IMR-90 (cell line): ENCODE measurements around the gene CDH23. TPM values are rescaled to one million over a fixed set of nuclear protein-coding genes. Genes with fewer than 3 reads are reported as not detected.

Source experiments
- ATAC-seq: fragments of 200-7000 bp; cut with Tn5 transposase; 2 replicates; pipeline ENCODE4 v1.9.1; 2020; ENCODE audit warnings: low read depth, mild to moderate bottlenecking, moderate library complexity
- BruUV-seq: library from RNA; stranded (reverse); fragments of 400-500 nt; replicated peaks from 2 replicates; lab custom pipeline; 2021; lab: Mats Ljungman, UMichigan
- CTCF ChIA-PET: fragments of 300-600 bp; formaldehyde crosslinking; extraction: SDS; loops from one replicate; lab custom pipeline; 2021; ENCODE audit warnings: antibody characterized with exemption; lab: Yijun Ruan, JAX
- POLR2A ChIA-PET: fragments of 300-600 bp; sonication (Branson Sonifier 250); formaldehyde crosslinking; loops from one replicate; lab custom pipeline; 2022; ENCODE audit warnings: antibody characterized with exemption; ENCODE audit not compliant: unreplicated experiment; lab: Charles Lee
- DNase-seq: peaks from one replicate; pipeline ENCODE4 v3.0.0; 2013
- H2AFZ ChIP-seq: replicated peaks from 2 replicates; pipeline ENCODE3; 2013; ENCODE audit warnings: low read length, mild to moderate bottlenecking; ENCODE audit not compliant: poor library complexity
- H2AK5ac ChIP-seq: 2 replicates; pipeline ENCODE4 v1.6.1; 2013; ENCODE audit warnings: low read depth, low read length, inconsistent platforms
- H2AK9ac ChIP-seq: replicated peaks from 2 replicates; pipeline ENCODE3; 2013; ENCODE audit warnings: mild to moderate bottlenecking, low read depth, low read length, moderate library complexity; ENCODE audit not compliant: poor library complexity
- H2BK120ac ChIP-seq: 2 replicates; pipeline ENCODE4 v1.6.1; 2013; ENCODE audit warnings: low read depth, low read length, inconsistent platforms
- H2BK15ac ChIP-seq: 3 replicates; pipeline ENCODE4 v1.6.1; 2013; ENCODE audit warnings: low read depth, low read length, inconsistent platforms
- H2BK20ac ChIP-seq: 2 replicates; pipeline ENCODE4 v1.6.1; 2013; ENCODE audit warnings: low read depth, mild to moderate bottlenecking, inconsistent platforms, low read length, moderate library complexity
- H2BK5ac ChIP-seq: 2 replicates; pipeline ENCODE4 v1.6.1; 2013; ENCODE audit warnings: mild to moderate bottlenecking, low read depth, low read length, inconsistent platforms; ENCODE audit not compliant: poor library complexity, severe bottlenecking
- H3K14ac ChIP-seq: replicated peaks from 2 replicates; pipeline ENCODE4 v1.6.1; 2013; ENCODE audit warnings: low read depth, low read length, inconsistent platforms
- H3K18ac ChIP-seq: 2 replicates; pipeline ENCODE4 v1.6.1; 2013; ENCODE audit warnings: low read depth, low read length, control low read depth
- H3K23ac ChIP-seq: 2 replicates; pipeline ENCODE4 v1.6.1; 2013; ENCODE audit warnings: low read depth, low read length, inconsistent platforms
- H3K27ac ChIP-seq: 2 replicates; pipeline ENCODE4 v1.5.1; 2013; ENCODE audit warnings: mild to moderate bottlenecking, control low read depth, low read length; ENCODE audit not compliant: insufficient read depth
- H3K27me3 ChIP-seq: 2 replicates; pipeline ENCODE4 v1.6.1; 2013; ENCODE audit warnings: low read length; ENCODE audit not compliant: control insufficient read depth, insufficient read depth
- H3K36me3 ChIP-seq: 2 replicates; pipeline ENCODE4 v1.6.1; 2013; ENCODE audit warnings: low read length, mixed read lengths; ENCODE audit not compliant: control insufficient read depth, insufficient read depth
- H3K4ac ChIP-seq: 2 replicates; pipeline ENCODE4 v1.6.1; 2013; ENCODE audit warnings: low read depth, low read length, inconsistent platforms
- H3K4me1 ChIP-seq: 2 replicates; pipeline ENCODE4 v1.6.1; 2013; ENCODE audit warnings: low read length, mixed read lengths; ENCODE audit not compliant: control insufficient read depth, insufficient read depth
- H3K4me2 ChIP-seq: 2 replicates; pipeline ENCODE4 v1.6.1; 2013; ENCODE audit warnings: low read depth, mild to moderate bottlenecking, control low read depth, low read length, moderate library complexity
- H3K4me3 ChIP-seq: 2 replicates; pipeline ENCODE4 v1.5.1; 2013; ENCODE audit warnings: low read depth, mild to moderate bottlenecking, control low read depth, low read length, moderate library complexity; ENCODE audit not compliant: insufficient read depth
- H3K56ac ChIP-seq: 2 replicates; pipeline ENCODE4 v1.6.1; 2013; ENCODE audit warnings: low read length, inconsistent platforms; ENCODE audit not compliant: insufficient read depth; ENCODE audit errors: extremely low read depth
- H3K79me1 ChIP-seq, 2 experiments: 2 replicates each; pipeline ENCODE4 v1.6.1; 2013; ENCODE audit warnings: low read length in 2 of 2, inconsistent platforms in 1 of 2, low read depth in 1 of 2
- H3K9ac ChIP-seq: 2 replicates; pipeline ENCODE4 v1.6.1; 2013; ENCODE audit warnings: low read depth, low read length, control low read depth
- H3K9me1 ChIP-seq: 2 replicates; pipeline ENCODE4 v1.6.1; 2013; ENCODE audit warnings: low read length, inconsistent platforms; ENCODE audit not compliant: insufficient read depth
- H3K9me3 ChIP-seq: 2 replicates; pipeline ENCODE4 v1.6.1; 2013; ENCODE audit warnings: low read length; ENCODE audit not compliant: control insufficient read depth, insufficient read depth
- H4K20me1 ChIP-seq: 2 replicates; pipeline ENCODE4 v1.6.1; 2013; ENCODE audit warnings: low read length, inconsistent platforms; ENCODE audit not compliant: insufficient read depth
- H4K5ac ChIP-seq: 2 replicates; pipeline ENCODE4 v1.6.1; 2013; ENCODE audit warnings: mild to moderate bottlenecking, low read depth, low read length, control low read depth
- H4K8ac ChIP-seq, 2 experiments: 2 replicates each; pipeline ENCODE4 v1.6.1; 2013; ENCODE audit warnings: low read depth in 2 of 2, low read length in 2 of 2, control low read depth in 1 of 2, inconsistent platforms in 1 of 2
- H4K91ac ChIP-seq: 2 replicates; pipeline ENCODE4 v1.6.1; 2013; ENCODE audit warnings: low read depth, low read length, inconsistent platforms; ENCODE audit not compliant: insufficient read depth
- CTCF ChIP-seq: conservative IDR thresholded peaks from 2 replicates; pipeline ENCODE4 v1.5.1; 2012; ENCODE audit warnings: mild to moderate bottlenecking, low read depth, low read length, improper control_type of control experiment
- FOS ChIP-seq: fragments of 150-350 bp; IDR thresholded peaks from 2 replicates; pipeline ENCODE4 v1.6.1; 2016; ENCODE audit warnings: low read depth, low read length
- MAZ ChIP-seq: IDR thresholded peaks from 2 replicates; pipeline ENCODE4 v1.6.1; 2012; ENCODE audit warnings: low read depth, mild to moderate bottlenecking, low read length, improper control_type of control experiment, moderate library complexity, borderline replicate concordance
- MXI1 ChIP-seq: IDR thresholded peaks from 2 replicates; pipeline ENCODE4 v1.6.1; 2012; ENCODE audit warnings: low read depth, mild to moderate bottlenecking, low read length, moderate library complexity, borderline replicate concordance
- POLR2A ChIP-seq: IDR thresholded peaks from 2 replicates; pipeline ENCODE4 v1.6.1; 2012; ENCODE audit warnings: mild to moderate bottlenecking, low read depth, low read length
- RAD21 ChIP-seq: IDR thresholded peaks from 2 replicates; pipeline ENCODE4 v1.6.1; 2012; ENCODE audit warnings: low read length, improper control_type of control experiment
- RFX5 ChIP-seq: IDR thresholded peaks from 2 replicates; pipeline ENCODE4 v1.8.0; 2012; ENCODE audit warnings: low read depth, mild to moderate bottlenecking, low read length, moderate library complexity
- SMC3 ChIP-seq: fragments of 150-350 bp; IDR thresholded peaks from 2 replicates; pipeline ENCODE4 v1.6.1; 2016; ENCODE audit warnings: low read depth, mild to moderate bottlenecking, antibody characterized with exemption, low read length, moderate library complexity
- WGBS, 2 experiments: methylation state at CpG; one replicate each; pipeline versions ENCODE4 v1.1.5 to v1.1.7; 2013; ENCODE audit warnings: missing lambda C conversion rate in 2 of 2; ENCODE audit not compliant: insufficient read length in 1 of 2; ENCODE audit errors: extremely low coverage in 2 of 2; 5-methylcytosine and 5-hydroxymethylcytosine counted together
- dilution Hi-C: fragments of 300-500 bp; cut with HindIII; formaldehyde crosslinking; loops from one replicate; pipeline ENCODE4 v1.14.3; 2018; ENCODE audit warnings: low sequenced_read_pairs; ENCODE audit not compliant: unreplicated experiment
- in situ Hi-C: fragments of 300-500 bp; cut with MboI; formaldehyde crosslinking; loops from 3 replicates; pipeline ENCODE4 v1.14.3; 2019; ENCODE audit warnings: low sequenced_read_pairs, inconsistent platforms, mixed read lengths
- intact Hi-C: fragments of 100-400 bp; cut with micrococcal nuclease; formaldehyde crosslinking; loops from 2 replicates; pipeline ENCODE4 v1.10.0; 2022
- polyA plus RNA-seq, 3 experiments: library from polyadenylated mRNA; depleted of rRNA; stranded (reverse); fragments of >200 nt; gene quantifications; 2 replicates each; pipeline ENCODE4 v1.2.3, GENCODE V29; 2012; ENCODE audit warnings: low replicate concordance in 1 of 3
- total RNA-seq: library from RNA; depleted of rRNA; stranded (reverse); fragments of >200 nt; gene quantifications from 2 replicates; pipeline ENCODE4 v1.2.3, GENCODE V29; 2012

Gene CDH23
- total and polyA plus RNA-seq, 2 of the 4 experiments (the other 2 are of a cell fraction): under 0.01 to 0.03 TPM

GRCh38 chr10:71761105-71761511 lies 364.4 kb downstream of the CDH23 start:
- peak overlapping the region; percentile 20; the same call in 1 of the 2 replicates for H3K4ac ChIP-seq
- no peak overlapping the region for H3K23ac ChIP-seq
- H3K79me1 ChIP-seq: no peaks in the 10 kb centered on the region; a peak in 1 of 4 replicates
- no peak overlapping the region for H3K9ac ChIP-seq
- 0 out of 2 replicates have a peak overlapping the region, but pooled peaks have one; percentile 13 for H4K91ac ChIP-seq
- H2AFZ ChIP-seq: peak overlapping the region; percentile 39
- no peak overlapping the region for H3K27ac ChIP-seq
- H2BK5ac ChIP-seq: peak overlapping the region; percentile 26
- H2AK9ac ChIP-seq: no peak overlapping the region
- H3K9me3 ChIP-seq: no peaks in the 10 kb centered on the region
- no peak overlapping the region for H2BK120ac ChIP-seq
- H2BK15ac ChIP-seq: no peak overlapping the region
- no peak overlapping the region for H3K56ac ChIP-seq
- no peak overlapping the region for H4K8ac ChIP-seq
- H3K14ac ChIP-seq: no peak overlapping the region
- intact Hi-C loops (no loop called here), dilution Hi-C loops (no loop called here), in situ Hi-C loops (no loop called here)
- DNase-seq (no peak), ATAC-seq (no peak)
- peaks cover 33% of the 10 kb centered on the region for H3K4me1 ChIP-seq
- ChIA-PET CTCF (no interaction called here), POLR2A (no interaction called here)
- no peak for TF ChIP-seq MXI1
- no peak for TF ChIP-seq FOS
- TF ChIP-seq RFX5: no peak
- no peak for TF ChIP-seq SMC3
- no peak for TF ChIP-seq POLR2A
- TF ChIP-seq MAZ: no peak
- no peak for TF ChIP-seq CTCF
- no peak for TF ChIP-seq RAD21
- no peak overlapping the region for H3K4me2 ChIP-seq
- H3K4me3 ChIP-seq: no peak overlapping the region
- no peaks in the 10 kb centered on the region for H4K20me1 ChIP-seq
- 100% methylated on average over 1 of the region's 3 CpGs; no CpG with 5 or more reads in 1 of the 2 experiments for WGBS, 2 experiments
- H3K36me3 ChIP-seq: peaks cover 8% of the 10 kb centered on the region; the same call in 1 of the 2 replicates
- H3K9me1 ChIP-seq: peaks cover 18% of the 10 kb centered on the region
- no peak overlapping the region for H3K18ac ChIP-seq
- peak overlapping the region; percentile 27 for H2AK5ac ChIP-seq
- H3K27me3 ChIP-seq: no peaks in the 10 kb centered on the region; the same call in 1 of the 2 replicates
- H2BK20ac ChIP-seq: peak overlapping the region; percentile 4; the same call in 1 of the 2 replicates
- H4K5ac ChIP-seq: no peak overlapping the region
- no TSS peak for BruUV-seq
